Measurements from ENCODE around the gene KRTAP5-7.
"Not testable (repeated sequence)": the region's sequence is repeated elsewhere in the genome, so short reads cannot be mapped to it uniquely, and the experiment has no call there.

KRTAP5-7 gene

GRCh38 chr11:71535825-71536224 lies 8.8 kb downstream of the KRTAP5-7 start:
- DNase-seq, result no peak

GRCh38 chr11:71537537-71537936 lies 10.5 kb downstream of the KRTAP5-7 start:
- DNase-seq, result no peak

GRCh38 chr11:71537977-71538665 lies 11.1 kb downstream of the KRTAP5-7 start, which contains the start of gene KRTAP5-8:
TSS of gene KRTAP5-8 (plus strand) at chr11:71538025. CDS start at chr11:71538056, 31 bp downstream.
- not testable (repeated sequence) for DNase-seq

GRCh38 chr11:71538666-71538990 lies 11.6 kb downstream of the KRTAP5-7 start:
- DNase-seq, result no peak

GRCh38 chr11:71539017-71539416 lies 11.9 kb downstream of the KRTAP5-7 start:
- no peak for DNase-seq

GRCh38 chr11:71539971-71540370 lies 12.9 kb downstream of the KRTAP5-7 start:
- not testable (repeated sequence) for DNase-seq

GRCh38 chr11:71540521-71541304 lies 13.6 kb downstream of the KRTAP5-7 start:
- not testable (repeated sequence) for DNase-seq

- no peak for DNase-seq
These were observed 15.3 kb downstream of the KRTAP5-7 start for GRCh38 chr11:71542382-71542781.

GRCh38 chr11:71542879-71543777 lies 16.1 kb downstream of the KRTAP5-7 start:
- DNase-seq, result no peak

- DNase-seq, result peak in 1 of 2 donors; percentile 16
These were observed 16.8 kb downstream of the KRTAP5-7 start for GRCh38 chr11:71543866-71544265.

- DNase-seq, result no peak
These were observed 17.6 kb downstream of the KRTAP5-7 start for GRCh38 chr11:71544525-71545214.

- no peak for DNase-seq
These were observed 18.4 kb downstream of the KRTAP5-7 start for GRCh38 chr11:71545405-71545966.

GRCh38 chr11:71548120-71548519 lies 21.1 kb downstream of the KRTAP5-7 start, which contains the start of gene KRTAP5-9:
TSS of gene KRTAP5-9 (plus strand) at chr11:71548420. CDS start at chr11:71548658, 238 bp downstream.
- DNase-seq, result no peak

GRCh38 chr11:71548716-71549151 lies 21.7 kb downstream of the KRTAP5-7 start:
- no peak for DNase-seq

GRCh38 chr11:71551711-71552110 lies 24.6 kb downstream of the KRTAP5-7 start:
- no peak for DNase-seq

GRCh38 chr11:71554996-71555395 lies 27.9 kb downstream of the KRTAP5-7 start:
- no peak for DNase-seq

GRCh38 chr11:71555508-71555907 lies 28.4 kb downstream of the KRTAP5-7 start:
- no peak for DNase-seq

GRCh38 chr11:71556018-71556417 lies 29.0 kb downstream of the KRTAP5-7 start:
- no peak for DNase-seq

- DNase-seq, result no peak
These were observed 30.2 kb downstream of the KRTAP5-7 start for GRCh38 chr11:71557257-71557656.

- no peak for DNase-seq
These were observed 31.9 kb downstream of the KRTAP5-7 start for GRCh38 chr11:71558996-71559395.

GRCh38 chr11:71562120-71562519 lies 35.1 kb downstream of the KRTAP5-7 start:
- DNase-seq, result no peak

- peak in 1 of 2 donors; percentile 5 for DNase-seq
These were observed 36.3 kb downstream of the KRTAP5-7 start for GRCh38 chr11:71563406-71563805.

Measured in CD4-positive, alpha-beta T cell treated with Interleukin-4 for 1 hour (primary cell).